Astrocyte of the spinal cord (primary cell): ENCODE results near the gene C16orf86.

Experiments
- DNase-seq: peaks from one replicate; pipeline ENCODE4 v3.0.0; 2011; ENCODE audit warnings: low read depth, low spot score
- H3K4me3 ChIP-seq: 2 replicates; pipeline ENCODE4 v1.5.1; 2011; ENCODE audit warnings: low read depth, mild to moderate bottlenecking, low read length, moderate library complexity
- in situ Hi-C: cut with HindIII; loops from 2 replicates; pipeline ENCODE4 v1.10.0; 2017; ENCODE audit warnings: low sequenced_read_pairs
- TF ChIP-seq, protein P1 (sequence below): IDR thresholded peaks from 2 replicates; pipeline ENCODE4 v1.5.1; 2012; ENCODE audit warnings: low read depth, mild to moderate bottlenecking, low read length, inconsistent platforms

C16orf86 gene

DNA sequence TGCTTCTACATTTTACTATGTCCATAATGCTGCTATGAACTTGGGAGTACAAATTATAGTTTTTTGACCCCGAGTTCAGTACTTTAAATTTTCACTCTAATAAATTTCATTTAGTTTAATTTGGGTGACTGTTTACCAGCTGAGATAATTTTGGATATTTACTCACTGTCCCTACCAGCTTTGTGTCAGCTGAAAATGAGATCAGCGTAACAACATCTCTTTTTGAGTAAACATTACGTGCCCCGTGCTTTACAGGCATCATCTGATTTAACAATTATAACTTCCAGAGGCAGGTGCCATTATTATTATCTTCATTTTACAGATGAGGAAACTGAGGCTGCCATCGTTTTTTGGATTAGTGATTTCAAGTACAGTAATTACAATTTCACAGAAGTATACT lies 37.5 kb downstream of the C16orf86 start:
- TF ChIP-seq, protein P1, sequence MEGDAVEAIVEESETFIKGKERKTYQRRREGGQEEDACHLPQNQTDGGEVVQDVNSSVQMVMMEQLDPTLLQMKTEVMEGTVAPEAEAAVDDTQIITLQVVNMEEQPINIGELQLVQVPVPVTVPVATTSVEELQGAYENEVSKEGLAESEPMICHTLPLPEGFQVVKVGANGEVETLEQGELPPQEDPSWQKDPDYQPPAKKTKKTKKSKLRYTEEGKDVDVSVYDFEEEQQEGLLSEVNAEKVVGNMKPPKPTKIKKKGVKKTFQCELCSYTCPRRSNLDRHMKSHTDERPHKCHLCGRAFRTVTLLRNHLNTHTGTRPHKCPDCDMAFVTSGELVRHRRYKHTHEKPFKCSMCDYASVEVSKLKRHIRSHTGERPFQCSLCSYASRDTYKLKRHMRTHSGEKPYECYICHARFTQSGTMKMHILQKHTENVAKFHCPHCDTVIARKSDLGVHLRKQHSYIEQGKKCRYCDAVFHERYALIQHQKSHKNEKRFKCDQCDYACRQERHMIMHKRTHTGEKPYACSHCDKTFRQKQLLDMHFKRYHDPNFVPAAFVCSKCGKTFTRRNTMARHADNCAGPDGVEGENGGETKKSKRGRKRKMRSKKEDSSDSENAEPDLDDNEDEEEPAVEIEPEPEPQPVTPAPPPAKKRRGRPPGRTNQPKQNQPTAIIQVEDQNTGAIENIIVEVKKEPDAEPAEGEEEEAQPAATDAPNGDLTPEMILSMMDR = no peak
- in situ Hi-C loops = no loop called here
- no peak for DNase-seq
- H3K4me3 ChIP-seq = no peak overlapping the region

- no peak for DNase-seq
- H3K4me3 ChIP-seq = no peak overlapping the region
- in situ Hi-C loops = no loop called here
- TF ChIP-seq, protein P1 = no peak
Observed at GRCh38 chr16:67707210-67707609, 40.6 kb downstream of the C16orf86 start.

DNA sequence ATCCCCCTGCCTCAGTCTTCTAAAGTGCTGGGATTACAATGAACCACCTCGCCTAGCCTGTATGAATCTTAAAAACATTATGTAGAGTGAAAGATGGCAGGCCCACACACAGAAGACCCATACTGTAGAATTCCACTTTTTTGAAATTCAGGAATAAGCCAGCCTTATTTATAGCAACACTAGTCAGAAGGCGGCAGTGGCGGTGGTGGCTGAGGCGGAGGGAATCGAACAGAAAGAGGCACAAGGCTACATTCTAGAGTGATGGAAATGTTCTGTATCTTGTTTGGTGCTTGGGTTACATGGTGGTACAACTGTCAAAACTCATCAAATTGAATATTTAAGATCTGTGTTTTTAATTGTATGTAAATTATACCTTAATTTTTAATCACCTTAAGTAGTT lies 41.2 kb downstream of the C16orf86 start:
- TF ChIP-seq, protein P1 = no peak
- in situ Hi-C loops = no loop called here

GRCh38 chr16:67708368-67708771 lies 41.8 kb downstream of the C16orf86 start:
- TF ChIP-seq, protein P1 = no peak
- no peak overlapping the region for H3K4me3 ChIP-seq
- DNase-seq = no peak
- in situ Hi-C loops = no loop called here

More for the DNA sequence above, 41.2 kb downstream of the C16orf86 start:
- H3K4me3 ChIP-seq = no peak overlapping the region
- no peak for DNase-seq

GRCh38 chr16:67709050-67709449 lies 42.4 kb downstream of the C16orf86 start:
- in situ Hi-C loops = no loop called here
- TF ChIP-seq, protein P1 = no peak
- H3K4me3 ChIP-seq = no peak overlapping the region
- DNase-seq = no peak

- in situ Hi-C loops = loop anchor here (10.0 kb wide), 1 partner anchor 64 kb away; no protein-coding TSS in a partner anchor
- TF ChIP-seq, protein P1 = no peak
Observed at GRCh38 chr16:67710607-67711006, 44.0 kb downstream of the C16orf86 start.

More at GRCh38 chr16:67710607-67711006, 44.0 kb downstream of the C16orf86 start:
- H3K4me3 ChIP-seq = no peak overlapping the region
- DNase-seq = no peak
